Fibroblast of mammary gland (primary cell): ENCODE results near the gene RYR3.
A peak's percentile ranks its signal among the peaks of the same experiment; 100 is the strongest.

Experiments
- DNase-seq: peaks from one replicate; pipeline ENCODE4 v3.0.0-alpha.2; 2010; ENCODE audit warnings: low read depth
- H3K4me3 ChIP-seq: 2 replicates; pipeline ENCODE4 v1.5.1; 2011; ENCODE audit warnings: low read depth, mild to moderate bottlenecking, low read length, moderate library complexity; ENCODE audit not compliant: control insufficient read depth
- CTCF ChIP-seq: conservative IDR thresholded peaks from 2 replicates; pipeline ENCODE4 v1.5.1; 2011; ENCODE audit warnings: low read depth, low read length, inconsistent platforms; ENCODE audit not compliant: control insufficient read depth, insufficient read depth

The RYR3 gene

DNA sequence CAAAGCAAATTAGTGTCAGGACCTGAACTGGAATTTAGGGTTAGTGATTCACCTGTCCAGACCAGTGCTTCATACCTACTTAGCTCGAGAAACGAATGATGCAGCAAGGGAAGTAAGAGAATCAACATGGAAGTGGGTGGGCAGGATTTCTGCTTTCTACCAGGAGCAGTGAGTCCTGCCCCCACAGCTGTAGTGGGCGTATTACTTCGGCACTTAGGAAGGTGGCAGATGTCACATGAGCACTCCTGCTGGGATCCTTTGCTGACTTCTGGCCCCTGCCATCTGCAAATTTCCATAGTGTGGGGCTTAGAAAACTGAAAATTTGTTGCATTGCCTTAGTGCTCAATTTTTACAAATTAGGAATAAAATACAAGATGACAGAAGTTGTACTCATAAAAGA, 31.2 kb downstream of the RYR3 start:
- H3K4me3 ChIP-seq: no peak overlapping the region
- no peak for TF ChIP-seq CTCF
- no peak for DNase-seq

DNA sequence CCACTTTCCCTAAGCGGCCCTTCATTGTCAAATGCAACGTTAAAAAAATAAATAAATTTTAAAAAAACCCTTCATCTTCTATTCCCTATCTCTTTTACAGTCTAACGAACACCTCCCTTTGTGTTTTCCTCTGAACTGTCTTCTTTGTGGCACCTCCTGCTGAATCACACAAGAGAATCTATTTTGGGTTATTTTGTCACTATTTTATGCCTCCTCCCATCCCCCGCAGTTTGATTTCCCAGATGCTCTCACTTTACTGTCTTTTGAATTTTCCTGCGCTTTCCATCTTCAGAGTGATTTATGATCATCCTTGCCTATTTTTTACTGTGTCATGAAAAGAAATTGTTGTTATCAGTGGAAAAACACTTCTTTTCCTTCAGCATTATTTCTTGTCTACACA, 32.5 kb downstream of the RYR3 start:
- TF ChIP-seq CTCF: no peak
- no peak for DNase-seq
- no peak overlapping the region for H3K4me3 ChIP-seq

GRCh38 chr15:33344111-33344510, 33.3 kb downstream of the RYR3 start:
- H3K4me3 ChIP-seq: no peak overlapping the region
- no peak for TF ChIP-seq CTCF
- no peak for DNase-seq

- no peak overlapping the region for H3K4me3 ChIP-seq
- no peak for DNase-seq
- no peak for TF ChIP-seq CTCF
These were observed 33.8 kb downstream of the RYR3 start for GRCh38 chr15:33344530-33344929.

- H3K4me3 ChIP-seq: no peak overlapping the region
- TF ChIP-seq CTCF: no peak
- DNase-seq: no peak
These were observed 43.6 kb downstream of the RYR3 start for GRCh38 chr15:33354411-33354810.

GRCh38 chr15:33357845-33358244, 47.1 kb downstream of the RYR3 start:
- H3K4me3 ChIP-seq: no peak overlapping the region
- TF ChIP-seq CTCF: no peak

GRCh38 chr15:33358306-33358705, 47.5 kb downstream of the RYR3 start:
- TF ChIP-seq CTCF: no peak
- H3K4me3 ChIP-seq: no peak overlapping the region
- peak; percentile 6 for DNase-seq

More at GRCh38 chr15:33357845-33358244, 47.1 kb downstream of the RYR3 start:
- DNase-seq: no peak
